IPS DF 19.7 (cell line): ENCODE data around the gene TASOR2.

ENCODE experiments used
- DNase-seq: peaks from one replicate; pipeline ENCODE4 v3.0.0-alpha.2; 2013; ENCODE audit warnings: low read depth, low spot score

The TASOR2 gene

DNA sequence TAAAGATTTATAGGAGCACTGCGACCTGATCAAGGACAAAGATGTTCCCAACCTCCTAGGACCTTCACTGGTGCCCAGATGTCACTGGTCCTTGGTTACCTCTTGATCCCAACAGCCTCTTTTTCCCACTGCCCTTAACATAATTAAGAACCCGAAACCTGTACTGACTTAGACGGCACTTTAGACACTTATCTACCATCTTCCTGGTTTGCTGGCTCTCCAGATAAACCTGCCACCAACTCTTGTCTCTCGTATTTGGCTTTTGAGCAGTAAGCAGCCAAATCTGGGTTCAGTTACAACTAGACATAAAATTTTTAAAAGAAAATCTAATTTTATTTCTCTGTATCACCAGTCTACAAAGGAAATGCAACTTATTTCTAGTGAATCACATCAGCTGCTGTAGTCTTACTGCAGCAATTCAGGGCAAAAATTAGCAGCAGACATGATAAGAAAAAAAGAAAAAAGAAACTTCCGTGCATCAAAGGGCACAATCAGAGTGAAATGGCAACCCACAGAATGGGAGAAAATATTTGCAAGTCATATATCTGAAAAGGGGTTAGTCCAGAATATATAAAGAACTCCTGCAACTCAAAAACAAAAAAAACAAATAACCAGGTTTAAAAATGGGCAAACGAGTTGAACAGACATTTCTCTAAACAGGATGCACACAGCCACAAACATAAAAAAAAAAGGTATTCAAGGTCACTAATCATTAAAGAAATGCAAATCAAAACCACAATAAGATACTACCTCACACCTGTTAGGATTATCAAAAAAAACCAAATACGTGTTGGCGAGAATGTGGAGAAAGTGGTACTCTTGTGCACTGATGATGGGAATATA lies 27.7 kb upstream of the TASOR2 start:
- no peak for DNase-seq

DNA sequence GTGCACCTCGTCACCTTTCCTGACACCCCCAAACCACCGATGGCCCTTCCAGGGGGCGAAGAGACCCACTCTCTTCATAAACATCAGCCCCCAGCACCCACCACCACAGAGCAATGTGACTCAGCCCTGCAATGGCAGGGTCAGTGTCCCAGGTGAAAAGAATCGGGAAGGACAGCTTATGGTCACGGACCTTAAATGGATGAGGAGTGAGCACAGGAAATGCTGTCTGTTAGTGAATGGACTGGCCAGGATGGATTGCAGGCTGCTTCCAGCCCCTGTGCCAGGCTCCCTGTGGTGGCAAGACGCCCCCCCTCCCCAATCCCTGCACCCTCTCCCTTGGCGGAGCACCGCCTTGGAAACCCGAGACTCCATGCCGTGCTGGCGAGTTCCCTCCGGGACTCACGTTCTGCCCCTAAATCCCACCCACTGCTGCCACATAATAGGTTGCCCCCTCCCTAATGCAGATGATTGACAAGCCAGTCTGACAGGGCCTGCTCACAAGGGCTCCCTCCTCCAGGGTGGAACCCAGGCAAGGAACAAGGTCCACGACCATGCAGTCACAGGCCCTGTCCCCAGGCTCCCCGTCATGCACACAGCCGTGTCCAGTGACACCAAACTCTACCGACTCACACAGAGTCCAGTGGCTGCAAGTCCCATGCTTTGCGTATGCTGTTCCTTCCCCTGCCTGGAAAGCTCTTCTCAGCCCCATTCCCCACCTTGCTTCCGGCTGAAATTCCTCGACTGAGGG lies 25.6 kb upstream of the TASOR2 start:
- no peak for DNase-seq

DNA sequence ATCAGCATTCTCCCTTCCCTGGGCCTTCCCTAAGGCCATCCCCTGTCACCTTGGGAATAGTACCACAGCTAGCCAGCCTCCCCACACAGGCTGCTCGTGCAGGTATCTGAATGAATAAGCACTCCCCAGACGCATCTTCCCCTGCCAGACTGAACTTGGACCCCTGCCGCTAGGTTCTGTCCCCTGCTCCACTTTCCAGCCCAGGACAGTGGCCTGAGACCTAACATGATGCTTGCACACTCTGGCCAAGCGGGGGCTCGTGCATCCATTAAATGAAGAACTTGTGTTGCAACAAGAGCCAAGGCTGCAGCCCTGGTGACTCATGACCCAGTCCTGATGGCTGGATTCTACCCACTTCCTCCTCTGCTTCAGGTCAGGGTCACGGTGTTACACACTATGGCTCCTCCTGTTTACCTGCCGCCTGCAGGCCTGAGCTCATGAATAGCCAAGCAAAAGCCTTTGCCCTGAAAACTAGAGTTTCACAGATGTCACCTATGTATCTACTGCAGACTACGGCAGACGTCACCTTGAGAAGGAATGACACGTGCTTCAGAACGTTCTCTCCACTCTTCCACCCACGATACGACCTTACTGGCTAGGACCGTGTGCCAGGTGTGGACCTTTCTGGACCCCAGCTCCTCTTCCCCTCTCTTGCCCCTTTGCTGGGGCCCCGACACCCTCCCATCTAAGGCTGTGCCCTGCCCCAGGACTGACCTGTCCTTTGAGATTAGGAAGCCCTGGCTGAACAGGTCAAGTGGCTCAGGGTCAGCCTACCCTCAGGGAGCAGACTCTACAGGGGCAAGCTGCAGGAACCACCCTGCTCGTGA lies 24.7 kb upstream of the TASOR2 start:
- no peak for DNase-seq

DNA sequence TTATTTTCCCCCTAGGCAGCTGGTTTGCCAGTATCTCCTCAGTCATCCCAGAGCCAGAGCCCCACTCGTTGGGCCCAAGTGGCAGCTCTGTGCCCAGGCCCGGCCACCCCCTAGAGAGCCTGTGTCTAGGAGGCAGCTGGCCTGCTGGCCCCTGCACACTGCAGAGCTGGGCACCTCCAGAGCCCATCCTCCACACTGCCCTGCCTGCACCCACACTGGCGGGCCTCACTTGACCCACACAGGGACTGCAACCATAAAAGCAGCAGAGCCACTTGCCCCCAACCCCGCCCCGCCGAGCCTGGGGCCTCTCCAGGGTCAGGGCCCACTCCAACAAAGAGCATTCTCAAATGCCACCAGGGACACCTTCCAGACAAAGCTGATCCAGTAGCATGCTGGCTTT lies 23.6 kb upstream of the TASOR2 start:
- DNase-seq: no peak

DNA sequence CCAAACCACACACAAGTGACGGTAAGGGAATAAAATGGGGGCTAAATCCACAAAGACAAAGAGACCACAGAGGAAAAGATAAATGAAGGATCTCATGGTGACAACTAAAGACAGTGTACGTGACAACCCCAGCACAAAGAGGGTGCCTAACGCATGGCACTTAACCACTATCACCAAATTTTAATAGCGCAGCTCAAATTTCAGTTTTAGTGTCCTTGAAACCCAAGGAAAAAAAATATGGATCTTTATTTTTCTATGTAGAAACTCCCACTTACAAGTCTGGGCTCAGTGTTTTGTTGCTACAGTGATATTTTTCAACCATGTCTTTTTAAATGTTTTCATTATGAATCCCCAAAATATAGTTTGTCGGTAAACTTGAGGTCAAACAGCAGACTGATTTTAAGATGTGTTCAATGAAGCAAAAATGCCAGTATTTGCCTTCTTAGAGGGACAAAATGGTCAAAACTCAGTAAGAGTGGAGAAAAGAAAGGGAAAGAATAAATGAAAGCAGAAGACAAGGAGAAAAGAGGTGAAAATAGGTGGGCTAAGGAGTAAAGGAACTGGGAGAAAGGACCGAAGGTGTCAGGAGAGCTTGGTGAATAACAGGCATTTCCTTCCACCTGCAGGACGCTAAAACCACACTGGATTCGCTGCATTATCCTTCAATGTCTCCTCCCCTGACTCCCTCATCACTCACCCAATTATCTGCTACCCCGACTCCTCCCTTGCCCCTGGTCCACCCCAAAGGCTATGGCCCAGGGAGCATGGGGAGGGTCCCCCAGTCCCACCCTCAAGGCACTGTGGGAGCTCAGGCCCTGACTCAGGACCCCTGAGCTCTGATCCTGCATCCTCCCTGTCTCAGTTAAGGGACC lies 21.7 kb upstream of the TASOR2 start:
- no peak for DNase-seq

DNA sequence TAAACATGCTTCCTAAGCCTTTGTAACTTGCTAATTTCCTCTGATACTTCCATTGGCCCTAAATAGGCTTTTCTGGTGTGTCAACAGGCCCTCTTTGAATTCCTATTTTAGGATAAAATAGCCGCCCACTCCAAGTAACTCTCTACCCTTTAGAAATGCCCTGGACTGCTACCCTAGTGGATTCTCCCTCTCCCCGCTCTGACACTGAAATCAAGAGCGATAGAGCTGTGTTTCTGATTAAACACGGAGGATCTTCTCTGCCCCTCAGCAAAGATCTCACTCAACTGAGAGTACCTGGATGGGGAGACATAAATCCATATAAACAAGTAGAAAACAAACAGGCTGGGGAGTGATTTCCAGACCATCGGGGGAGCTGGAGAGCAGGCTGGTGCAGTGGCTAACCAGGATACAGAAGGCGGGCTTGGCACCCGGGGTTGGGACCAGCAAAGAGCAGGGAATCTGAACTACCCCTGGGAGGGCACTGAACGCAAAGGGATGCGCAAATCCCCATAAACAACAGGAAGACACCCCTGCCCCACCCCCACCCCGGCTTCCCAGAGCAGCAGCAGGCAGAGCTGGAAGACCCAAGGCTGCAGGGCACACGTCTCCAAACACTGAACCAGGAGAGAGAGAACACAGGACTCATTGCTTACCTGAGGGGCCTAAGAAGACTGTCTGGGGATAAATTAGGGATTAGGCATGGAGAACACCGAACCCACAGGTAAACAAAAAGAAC lies 20.8 kb upstream of the TASOR2 start:
- DNase-seq: no peak

DNA sequence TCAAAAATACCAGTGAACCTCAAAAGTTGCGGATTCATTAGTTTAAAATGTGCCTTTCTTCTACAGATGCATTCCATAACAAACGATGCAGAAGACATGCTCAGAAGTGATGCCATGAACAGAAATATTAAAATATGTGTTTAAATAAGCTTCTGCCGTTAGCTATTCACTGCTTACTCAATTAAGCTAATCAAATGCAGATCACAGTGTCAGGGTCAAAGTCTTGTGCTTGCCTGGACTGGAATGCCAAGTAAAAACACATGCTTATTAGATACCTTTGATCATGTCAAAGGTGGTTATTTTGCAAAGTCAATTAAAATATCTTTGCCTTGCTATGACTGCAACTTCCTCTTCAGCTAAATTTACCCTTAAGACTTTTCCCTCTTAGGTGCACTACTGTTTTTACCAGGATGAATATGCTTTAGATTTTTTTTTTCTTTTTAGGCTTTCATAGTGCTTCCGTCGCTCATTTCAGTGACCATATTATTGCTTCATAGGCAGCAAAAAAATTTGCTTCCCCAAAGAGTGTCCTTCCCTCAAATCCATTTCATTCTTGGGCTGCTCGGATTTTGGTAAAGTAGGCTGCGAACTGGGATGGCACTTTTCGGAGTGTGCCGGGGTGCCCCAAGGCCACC lies 19.1 kb upstream of the TASOR2 start:
- DNase-seq: no peak

DNA sequence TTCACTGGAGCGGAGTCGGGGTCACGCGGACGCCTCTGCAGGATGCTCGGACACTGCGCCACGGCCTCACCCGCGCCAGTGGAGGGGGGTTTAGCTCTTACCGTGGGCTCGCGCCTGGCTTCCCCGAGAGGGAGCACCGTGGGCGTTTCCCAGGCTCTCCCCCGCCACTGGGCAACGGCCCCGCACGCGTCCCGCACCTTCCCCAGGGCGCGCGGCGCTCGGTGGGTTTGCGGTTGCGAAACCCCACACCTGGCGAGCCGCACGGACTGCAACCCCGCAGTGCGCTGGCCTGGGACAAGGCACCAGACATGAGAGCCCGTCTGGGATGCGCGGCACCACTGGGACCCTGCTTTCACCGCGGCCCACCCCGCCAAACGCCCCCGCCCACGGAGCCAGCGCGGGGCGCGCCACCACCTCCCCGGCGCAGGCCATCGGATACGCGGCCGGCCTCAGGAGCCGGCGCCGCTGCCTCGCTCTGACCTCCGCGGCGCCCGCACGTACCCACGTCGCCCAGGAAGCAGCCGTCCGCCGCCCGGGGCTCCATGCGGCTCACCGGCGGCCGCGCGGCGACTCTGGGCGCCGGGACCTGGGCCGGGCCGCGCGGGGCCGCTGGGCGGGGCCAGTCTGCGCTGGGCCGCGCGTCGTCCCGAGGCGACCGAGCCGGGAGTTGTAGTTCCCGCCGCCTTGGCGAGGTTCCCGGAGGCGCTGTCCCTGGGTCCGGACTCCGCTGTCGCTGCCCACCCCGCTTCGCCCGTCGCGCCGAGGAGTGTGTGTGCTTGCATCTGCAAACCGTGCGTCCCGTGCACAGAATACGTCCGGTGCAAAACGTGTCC lies 18.4 kb upstream of the TASOR2 start, which contains the start of gene ASB13:
Gene ASB13, minus strand, starts transcription at position 588 of the 833 bp plus-strand sequence. Its CDS starts 44 bp downstream, at position 544.
- no peak for DNase-seq

DNA sequence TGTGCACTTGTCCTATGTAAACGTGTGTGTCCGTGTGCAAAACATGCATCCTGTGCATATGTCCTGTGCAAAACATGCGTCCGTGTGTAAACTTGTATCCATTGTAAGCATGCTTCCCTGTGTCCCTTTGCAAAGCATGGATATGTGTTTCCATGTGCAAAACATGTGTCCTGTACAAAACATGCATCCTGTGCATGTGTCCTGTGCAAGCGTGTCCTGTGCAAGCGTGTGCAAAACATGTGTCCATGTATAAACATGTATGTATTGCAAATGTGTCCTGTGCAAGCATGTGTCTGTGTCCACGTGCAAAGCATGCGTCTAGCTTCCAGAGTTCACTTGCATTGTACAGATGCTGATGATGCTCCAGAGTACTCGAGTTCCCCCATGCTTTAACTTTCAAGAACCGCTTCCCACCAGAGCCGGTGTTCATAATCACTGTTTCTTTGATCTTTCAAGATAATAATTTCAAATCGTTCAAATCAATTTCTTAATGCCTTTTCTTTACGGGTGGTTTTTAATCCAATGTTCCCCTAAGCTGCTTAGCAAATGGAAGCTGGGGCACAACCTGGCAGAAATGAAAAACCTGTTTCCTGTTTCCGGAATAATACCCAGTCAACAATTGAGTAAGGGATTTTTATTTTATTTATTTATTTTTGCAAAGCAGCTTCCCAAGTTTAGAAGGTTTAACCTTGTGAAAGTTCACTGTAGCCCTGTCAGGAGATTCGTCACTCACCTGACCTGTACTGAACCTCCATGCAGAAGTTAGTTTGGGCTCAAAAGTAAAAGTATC lies 17.6 kb upstream of the TASOR2 start:
- DNase-seq: no peak

DNA sequence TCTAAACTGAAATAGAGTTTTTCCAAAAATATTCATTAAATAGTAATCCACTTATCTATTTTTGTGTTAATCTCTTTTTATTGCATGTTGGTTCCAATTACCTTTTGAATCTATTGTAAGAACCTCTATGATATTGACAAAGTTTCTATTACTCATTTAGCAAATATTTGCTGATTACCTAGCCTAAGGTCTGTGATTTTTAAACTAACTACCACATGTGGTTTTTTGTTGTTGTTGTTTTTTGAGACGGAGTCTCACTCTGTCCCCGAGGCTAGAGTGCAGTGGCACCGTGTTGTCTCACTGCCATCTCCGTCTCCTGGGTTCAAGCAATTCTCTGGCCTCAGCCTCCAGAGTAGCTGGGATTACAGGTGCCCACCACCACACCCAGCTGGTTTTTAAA lies 16.2 kb upstream of the TASOR2 start:
- DNase-seq: no peak

DNA sequence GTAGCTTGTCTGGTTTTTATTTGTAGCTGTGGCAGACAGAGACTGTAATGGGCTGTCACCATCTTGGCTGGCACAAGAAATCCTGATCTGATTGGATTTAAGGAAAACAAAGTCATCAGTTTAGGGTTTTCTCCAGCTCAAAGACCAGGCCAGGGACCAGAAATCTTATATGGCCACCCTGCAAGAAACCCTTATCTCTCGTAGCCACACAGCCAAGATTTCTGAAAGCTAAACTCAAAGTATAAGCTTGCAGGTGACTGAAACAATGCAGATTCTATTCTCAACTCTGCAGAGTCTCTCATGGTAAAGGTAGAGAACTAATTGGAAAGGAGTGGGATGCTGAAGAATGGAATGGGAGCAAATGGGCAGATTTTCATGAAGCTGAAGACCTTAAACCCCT lies 15.0 kb upstream of the TASOR2 start:
- DNase-seq: no peak

DNA sequence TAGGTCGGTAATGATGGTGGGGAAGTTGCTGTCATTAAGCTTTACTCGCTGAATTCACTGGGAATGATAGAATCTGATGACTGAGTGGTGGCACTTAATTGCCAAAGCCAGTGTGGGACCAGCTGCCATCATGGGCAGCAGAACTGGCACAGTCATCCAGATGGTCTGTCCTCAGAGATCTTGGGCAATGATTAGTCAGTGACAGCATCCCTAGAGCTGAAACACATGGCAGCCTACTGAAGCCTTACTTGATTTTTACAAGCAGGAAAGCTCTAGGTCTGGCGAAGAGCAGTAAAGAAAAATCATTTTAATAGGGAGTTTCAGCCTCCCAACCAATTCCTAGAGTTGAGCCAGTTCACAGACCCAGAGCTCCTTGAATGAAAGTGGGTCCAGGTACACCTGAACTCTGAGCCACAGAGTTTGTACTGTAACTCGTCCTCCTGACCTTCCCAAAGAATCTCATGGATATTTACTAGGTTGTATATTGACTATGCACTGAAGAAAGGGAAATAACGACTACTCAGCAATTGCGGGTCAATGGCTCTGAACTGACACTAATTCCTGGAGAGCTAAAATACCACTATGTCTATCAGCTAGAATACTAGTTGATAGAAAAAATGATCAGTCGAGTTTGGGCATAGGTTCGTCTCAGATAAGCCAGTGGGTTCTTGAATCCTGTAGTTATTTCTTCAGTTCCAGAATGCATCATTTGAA lies 13.8 kb upstream of the TASOR2 start:
- DNase-seq: no peak

DNA sequence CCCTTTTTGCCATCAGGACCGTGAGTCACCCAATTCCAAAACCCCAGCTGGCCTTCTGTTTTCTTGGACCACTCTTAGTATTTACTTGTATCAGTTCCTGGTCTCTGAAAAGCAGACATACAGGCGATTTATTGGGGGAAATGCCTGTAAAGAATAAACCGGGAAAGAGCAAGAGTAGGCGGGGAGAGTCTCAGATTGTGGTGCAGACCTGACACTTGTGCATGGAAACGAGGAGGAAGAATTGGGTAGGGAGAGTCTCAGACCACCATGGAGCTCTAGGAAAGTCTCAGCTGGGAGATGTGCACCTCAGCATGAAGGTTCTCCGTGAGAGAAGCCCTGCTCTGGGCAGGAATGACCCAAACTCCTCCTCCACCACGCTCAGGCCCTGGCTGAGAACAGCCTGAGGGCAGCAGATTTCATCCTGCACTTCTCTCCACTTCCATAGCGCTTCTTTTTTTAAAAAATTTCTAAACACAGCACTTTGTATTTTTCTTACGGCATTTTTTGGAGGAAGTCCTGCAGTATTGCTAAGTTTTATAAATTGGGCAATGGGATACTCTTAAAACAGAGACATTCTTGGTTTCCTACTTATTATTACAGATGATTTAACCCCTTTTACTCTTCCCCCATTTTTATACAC lies 6.1 kb upstream of the TASOR2 start:
- no peak for DNase-seq

DNA sequence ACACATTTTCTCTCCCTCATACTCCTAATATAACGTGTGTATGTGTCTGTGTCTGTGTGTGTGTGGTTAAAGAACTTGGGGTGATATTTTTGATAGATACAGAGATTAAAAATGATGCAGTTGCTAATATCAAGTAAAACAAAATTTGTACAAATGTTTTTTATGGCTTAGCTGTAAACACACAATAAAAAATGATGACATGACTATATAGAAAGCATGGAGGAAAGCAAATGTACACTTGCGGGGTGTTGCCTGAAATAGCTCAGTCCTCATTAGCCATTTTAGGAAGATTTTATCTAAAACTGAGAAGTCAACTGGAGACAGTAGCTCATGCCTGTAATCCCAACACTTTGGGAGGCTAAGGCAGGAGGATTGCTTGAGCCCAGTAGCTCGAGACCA lies 5.6 kb upstream of the TASOR2 start:
- DNase-seq: no peak

DNA sequence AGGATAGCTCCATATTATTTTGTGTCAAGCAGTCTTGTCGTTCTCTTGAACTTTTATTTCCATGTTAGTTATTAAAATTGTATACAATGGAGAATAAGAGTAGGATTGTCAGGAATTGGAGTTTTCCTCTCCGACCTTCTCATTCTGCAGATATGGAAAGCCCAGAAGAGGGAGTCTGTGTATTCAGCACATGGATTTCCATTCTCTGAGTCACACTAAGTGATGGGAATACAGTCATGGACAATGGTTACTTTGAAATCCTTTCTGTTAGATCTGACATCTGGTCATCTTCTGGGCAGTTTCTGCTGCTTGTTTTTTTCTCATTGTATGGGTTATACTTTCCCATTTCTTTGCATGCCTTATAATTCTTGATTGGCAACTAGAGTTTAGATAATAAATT lies 5.0 kb upstream of the TASOR2 start:
- no peak for DNase-seq

DNA sequence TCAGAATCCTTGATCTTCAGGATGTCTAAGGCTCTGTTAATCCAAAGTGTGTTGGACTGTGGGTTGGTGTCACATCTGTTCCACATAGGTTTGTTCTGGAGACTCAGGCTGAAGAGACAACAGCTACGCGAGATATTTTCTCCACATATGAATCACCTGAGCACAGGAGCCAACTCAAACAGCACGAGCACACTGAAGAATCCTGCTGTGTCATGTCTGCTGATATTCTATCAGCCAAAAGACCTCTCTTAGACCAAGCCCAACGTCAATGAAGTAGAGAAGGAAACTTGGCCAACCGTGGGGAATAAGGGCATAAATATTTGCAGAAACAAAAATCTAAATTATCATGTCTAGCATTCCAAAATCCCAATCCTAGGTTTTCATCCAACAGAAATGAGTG lies 2.7 kb upstream of the TASOR2 start:
- no peak for DNase-seq

DNA sequence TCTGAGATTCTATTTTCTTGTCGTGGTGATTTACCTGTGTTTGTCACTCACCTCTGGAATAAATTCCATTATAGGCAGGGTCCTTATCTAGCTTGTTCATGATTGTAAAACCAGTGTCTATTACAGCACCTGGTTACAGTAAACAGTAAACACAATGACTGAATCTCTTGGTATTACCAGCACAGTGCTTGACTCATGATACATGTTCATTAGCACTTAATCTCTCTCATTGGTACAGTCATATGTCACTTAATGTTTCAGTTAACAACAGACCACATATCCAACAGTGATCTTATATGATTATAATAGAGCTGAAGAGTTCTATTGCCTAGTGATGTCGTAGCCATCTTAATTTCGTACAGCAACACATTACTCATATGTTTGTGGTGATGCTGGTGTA lies 1.6 kb upstream of the TASOR2 start:
- DNase-seq: no peak
